ENCODE measurements around the gene WDR27.

The WDR27 gene

DNA sequence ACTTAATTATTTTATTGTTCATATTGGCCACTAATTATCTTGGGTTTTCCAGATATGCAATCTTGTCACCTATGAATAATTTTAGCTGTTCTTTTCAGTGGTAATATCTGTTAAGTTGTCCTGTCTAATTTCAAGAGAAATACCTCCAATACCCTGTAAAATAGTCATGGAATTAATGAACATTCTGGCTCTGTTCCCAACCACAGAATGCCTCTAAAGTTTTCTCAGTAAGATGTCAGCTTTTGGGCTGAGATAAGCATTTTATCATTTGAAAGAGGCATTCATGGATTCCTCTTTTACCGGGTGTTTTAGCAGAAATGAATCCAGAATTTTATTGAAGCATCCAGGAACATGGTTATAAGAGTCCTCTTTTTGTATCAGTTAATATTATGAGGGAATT, 109.3 kb downstream of the WDR27 start:
- DNase-seq (ENCODE audit: low spot score), result no peak

DNA sequence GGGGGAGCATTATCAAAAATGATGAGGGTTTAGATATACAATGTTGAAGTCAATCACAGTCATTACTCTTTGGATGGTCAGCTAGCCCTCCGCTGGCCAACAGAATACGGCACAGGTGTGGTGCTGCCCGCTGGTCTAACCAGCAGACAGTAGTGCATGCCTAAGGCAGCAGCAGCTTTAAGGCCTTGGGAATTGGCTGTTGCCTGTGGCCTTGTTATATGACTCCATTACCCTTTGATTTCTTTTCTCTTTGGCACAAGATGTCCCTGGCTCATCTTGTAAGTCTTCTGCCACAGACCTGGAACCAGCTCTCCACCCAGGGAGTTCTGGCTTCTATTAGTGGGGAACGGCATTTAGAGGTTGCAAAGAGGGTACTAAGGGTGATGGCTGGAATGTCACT, 110.2 kb downstream of the WDR27 start:
- no peak for DNase-seq (ENCODE audit: low spot score)

DNA sequence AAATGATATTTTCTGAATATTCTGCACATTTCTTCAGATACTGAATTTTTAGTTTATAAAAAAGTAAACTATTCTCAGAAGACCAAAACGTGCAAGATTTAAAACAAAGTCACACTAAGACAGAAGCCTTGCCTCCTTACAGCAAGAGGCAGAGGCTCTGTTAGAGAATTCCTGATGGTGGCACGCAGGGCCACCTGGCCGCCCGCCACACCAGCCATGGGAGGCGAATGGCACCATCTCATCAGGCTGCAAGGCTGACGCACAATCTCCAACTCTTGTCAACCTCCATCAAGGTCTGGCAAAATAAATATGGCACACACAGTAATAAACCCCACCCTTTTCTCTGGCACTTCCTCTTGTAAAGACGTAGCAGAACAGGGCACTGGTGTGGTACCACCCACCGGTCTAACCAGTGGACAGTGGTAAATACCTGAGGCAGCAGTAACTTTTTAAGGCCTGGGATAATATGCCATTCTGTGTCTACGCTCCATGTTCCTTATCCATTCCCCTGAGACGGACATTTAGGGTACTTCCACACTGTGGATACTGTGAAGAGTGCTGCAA, 111.4 kb downstream of the WDR27 start:
- DNase-seq (ENCODE audit: low spot score), result no peak

DNA sequence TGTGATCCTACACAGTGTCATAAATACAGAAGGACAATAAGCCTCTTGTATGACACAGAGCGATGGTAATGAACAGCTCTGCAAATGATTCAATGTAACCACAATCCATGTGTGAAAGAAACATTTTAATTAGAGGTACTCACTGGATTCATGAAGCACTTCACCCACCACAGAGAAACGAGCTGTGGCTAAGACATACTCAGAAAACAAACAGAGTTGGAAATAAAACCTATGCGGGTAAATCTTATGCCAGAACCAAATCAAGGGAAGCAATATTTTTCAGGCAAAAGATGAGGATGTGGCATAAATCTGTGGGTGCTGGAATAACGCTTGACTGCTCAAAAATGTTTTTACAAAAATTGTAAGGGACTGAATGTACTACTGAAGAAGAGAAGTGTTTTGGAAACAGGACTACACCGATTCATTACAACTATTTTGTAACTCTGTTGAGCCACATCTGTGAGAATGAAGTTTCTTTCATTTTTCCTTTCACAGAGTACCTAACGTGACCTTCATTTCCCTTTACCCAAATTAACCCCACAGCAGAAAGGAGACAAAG, 112.1 kb downstream of the WDR27 start:
- DNase-seq (ENCODE audit: low spot score), result no peak

DNA sequence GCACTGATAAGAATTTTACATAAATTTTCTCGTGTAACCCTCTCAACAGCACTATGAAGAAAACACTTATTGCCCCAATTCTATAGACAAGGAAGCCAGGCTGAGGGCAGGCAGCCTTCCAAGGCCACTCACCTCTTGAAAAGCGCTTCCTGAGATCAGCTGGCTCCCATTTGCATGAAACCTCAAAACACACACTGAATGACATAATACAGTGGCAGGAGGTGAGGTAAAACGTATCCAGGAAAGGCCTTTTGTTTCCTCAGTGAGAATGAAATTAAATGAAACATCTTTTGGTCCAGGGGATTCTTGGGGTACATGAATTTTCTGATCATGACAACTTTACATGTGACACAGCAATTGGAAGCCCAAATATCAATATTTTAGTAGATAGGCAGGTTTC, 112.5 kb downstream of the WDR27 start:
- no peak for DNase-seq (ENCODE audit: low spot score)

DNA sequence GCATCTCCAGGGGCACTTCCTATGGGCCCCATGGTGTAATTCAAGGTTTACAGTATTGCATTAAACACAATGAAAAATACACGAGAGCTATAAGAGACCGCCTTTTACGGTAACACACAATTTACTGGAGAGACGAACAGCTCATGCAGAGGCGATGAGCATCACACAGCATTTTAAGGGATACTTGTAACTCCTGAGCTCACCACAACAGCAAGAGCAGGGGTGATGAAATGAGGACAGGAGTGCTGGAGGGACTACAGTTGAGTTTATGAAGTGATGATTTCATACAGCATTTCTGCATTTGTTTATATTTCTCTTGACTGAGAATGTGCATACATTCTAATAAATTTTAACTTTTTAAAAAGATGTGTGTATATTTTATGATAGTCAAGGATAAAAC, 113.9 kb downstream of the WDR27 start:
- no peak for DNase-seq (ENCODE audit: low spot score)

DNA sequence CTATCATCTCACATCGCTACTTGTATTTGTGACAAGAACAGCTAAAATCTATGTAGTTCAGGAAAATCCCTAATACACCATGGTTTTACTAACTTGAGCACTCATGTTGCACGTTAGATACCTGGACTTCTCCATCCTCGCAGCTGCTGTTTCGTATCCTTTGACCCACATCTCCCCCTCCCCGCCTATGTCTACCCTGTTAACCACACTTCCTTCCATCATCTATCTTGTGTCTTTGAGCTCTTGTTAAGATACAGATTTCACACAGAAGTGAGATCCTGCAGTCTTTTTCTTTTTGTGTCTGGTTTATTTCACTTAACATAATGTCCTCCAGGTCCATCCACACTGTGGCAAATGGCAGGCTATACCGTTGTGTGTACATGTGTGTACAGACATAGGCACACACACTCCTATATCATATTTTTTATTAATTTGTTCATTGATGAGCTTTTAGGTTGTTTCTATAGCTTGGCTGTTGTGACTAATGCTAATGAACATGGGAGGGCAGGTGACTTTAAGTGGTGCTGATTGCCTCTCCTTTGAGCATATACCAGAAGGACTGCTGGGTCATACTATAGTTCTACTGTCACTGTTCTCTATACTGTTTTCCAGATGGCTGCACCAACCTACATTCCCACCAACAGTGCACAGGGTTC, 117.8 kb downstream of the WDR27 start:
- DNase-seq (ENCODE audit: low spot score), result no peak

DNA sequence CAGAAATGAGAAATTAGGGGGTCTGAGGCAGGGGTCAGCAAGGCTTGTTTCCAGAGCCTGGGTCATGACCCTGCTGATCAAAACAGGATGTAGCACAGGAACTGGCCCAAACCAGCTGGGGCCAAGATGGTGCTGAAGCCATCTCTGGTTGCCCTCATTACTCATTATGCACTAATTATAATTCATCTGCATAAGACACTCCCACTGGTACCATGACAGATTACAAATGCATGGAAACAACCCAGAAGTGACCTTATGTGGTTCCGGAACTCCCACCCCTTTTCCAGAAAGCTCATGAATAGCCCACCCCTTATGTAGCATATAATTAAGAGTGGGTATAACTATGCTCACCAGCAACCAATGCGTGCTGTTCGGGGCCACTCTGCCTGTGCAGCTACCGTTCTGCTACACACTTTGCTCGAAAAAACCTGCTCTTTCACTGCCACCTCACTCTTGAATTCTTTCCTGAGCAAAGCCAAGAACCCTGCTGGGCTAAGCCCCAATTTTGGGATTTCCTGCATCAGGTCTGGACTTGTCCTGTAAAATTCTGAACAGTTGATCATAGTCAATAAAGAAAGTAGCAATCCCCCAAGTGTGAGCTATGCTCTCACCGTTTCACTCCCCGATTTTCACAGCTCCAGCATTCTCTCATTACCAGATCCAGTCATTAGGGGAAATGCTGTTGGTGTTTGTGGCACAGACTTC, 122.3 kb downstream of the WDR27 start:
- no peak for DNase-seq (ENCODE audit: low spot score)

DNA sequence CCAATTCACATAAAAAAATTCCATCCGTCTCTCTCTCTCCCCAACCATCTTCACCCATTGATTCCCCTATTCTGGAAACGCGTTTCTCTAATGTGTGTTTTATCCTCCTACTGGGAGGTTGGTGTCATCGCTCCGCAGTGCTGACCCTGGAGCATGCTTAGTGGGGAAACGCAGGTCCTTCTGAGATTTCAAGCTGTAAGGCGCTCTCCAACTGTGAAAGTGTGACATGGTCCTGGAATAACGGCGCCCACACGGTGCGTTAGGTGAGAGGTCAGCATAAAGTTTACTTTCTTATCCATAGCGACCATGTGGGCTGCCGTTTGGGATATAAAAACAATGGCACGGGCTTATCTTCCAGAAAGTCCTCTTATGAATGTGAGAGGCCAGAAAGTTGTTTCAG, 123.9 kb downstream of the WDR27 start:
- no peak for DNase-seq (ENCODE audit: low spot score)

DNA sequence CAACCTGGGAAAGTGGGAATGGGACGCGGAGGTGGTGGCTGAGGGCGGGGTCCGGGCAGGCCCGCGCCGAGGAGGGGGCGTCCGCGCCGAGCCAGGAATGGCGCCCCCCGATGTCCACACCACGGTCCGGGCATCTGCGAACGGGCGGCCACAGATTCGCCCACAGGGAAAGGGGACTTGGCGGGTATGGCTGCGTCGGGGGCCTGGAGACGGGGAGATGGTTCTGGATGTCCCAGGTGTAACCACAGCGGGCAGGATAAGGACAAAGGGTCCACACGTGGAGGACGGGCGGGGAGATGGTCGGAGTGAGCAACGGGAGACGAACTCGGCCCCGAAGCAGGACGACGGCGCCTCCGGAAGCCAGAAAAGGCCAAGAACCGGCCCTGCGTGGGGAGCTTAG, 124.6 kb downstream of the WDR27 start:
- DNase-seq (ENCODE audit: low spot score), result no peak

DNA sequence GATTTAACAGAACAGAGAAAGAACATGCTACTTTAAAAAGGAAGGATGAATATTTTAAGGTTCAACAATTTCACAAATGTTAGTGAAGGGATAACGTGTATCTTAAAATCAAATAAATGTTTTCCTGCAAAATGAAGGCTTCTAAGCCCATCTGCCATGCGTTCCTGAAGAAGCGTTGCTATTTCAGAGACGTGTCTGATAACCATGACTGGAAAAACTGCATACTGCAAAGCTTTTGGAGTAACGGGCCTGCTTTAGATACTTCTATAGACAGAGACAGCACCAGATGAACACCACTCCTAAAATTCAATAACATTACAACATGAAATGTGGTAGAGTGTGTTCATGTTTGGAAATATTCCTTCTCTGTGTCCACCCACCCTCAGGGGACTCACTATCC, 126.0 kb downstream of the WDR27 start:
- no peak for DNase-seq (ENCODE audit: low spot score)

DNA sequence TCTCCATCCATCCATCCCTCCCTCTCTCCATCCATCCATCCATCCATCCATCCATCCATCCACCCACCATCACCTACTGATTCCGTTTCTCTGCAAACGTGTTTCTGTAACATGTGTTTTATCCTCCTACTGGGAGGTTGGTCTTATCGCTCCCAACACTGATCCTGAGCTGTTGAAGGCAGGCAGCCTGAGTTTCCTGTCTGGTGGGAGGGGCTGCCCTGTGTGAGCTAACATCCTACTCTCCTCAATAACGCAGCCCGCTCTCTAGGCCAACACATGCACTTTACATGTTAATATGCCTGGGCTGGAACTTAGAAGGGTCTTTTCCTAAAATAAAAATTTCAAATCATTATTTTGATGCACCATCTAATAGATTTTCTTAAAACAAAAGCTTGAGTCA, 126.5 kb downstream of the WDR27 start:
- DNase-seq (ENCODE audit: low spot score), result no peak

DNA sequence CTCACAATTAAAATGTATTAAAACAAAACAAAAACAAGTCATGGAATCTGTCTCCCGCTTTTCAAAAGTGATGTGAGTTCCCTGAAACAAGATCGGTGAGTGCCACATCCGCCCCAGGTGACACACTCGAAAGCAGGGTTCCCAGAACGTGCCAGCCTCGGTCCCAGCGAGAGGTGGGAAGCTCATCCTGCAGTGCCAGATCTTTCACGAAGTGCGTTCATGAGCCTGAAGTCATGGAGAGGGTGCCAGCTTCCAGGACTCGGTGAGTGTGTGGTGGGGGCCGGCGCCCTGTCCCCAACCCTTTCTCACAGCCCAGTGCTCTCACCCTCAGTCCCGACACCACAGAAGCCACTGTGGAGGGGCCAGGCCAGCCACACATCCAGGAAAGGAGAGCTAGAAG, 127.4 kb downstream of the WDR27 start:
- no peak for DNase-seq (ENCODE audit: low spot score)

DNA sequence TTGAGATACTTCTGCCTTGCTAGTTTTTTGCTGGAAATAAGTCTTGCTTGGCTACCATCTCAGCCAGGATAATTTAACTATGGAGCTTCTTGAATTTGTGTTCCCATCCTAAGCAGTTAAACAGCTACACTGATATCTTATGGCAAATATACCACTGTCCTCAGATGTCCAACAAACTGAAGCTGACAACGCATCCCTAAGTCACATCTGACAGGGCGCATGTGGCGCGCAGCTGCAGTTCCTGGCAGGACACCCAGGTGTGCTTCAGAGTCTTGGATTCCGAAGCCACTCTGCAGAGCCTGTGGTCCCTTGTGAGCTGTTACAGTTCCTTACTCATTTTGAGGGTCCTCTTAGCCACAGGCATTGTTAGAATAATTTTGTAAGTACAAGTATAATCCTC, 127.9 kb downstream of the WDR27 start:
- no peak for DNase-seq (ENCODE audit: low spot score)

DNA sequence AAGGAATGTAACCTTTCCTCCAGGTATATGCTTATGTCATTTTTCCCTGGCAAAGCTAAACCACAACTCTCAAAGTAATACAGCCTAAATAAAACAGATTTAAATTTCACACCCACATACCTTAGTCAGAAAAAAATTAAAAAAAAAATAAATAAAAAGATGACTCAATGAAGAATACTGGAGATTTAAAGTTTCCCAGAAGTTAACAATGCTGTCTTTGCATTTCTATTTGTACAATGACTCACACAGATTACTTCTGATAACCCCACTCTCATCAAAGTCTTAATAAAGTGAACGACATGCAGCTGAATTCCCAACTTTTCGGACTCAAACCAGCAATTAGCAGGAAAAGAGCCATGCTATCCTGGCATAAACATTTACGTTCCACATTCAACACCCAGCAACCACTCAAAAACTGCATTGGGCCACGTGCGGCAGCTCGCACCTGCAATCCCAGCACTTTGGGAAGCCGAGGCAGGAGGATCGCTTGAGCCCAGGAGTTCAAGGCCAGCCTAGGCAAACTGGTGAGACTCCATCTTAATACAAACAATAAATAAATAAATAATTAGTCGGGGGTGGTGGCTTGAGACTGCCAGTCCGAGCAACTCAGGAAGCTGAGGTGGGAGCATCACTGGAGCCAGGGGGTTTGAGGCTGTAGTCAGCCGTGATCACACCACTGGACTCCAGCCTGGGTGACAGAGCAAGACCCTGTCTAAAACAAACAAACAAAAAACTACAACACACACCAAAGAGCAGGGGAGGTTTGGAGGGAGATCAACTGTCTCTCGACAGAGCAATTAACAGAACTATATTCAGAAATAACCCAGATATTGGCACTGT, 130.5 kb downstream of the WDR27 start:
- DNase-seq (ENCODE audit: low spot score), result no peak

DNA sequence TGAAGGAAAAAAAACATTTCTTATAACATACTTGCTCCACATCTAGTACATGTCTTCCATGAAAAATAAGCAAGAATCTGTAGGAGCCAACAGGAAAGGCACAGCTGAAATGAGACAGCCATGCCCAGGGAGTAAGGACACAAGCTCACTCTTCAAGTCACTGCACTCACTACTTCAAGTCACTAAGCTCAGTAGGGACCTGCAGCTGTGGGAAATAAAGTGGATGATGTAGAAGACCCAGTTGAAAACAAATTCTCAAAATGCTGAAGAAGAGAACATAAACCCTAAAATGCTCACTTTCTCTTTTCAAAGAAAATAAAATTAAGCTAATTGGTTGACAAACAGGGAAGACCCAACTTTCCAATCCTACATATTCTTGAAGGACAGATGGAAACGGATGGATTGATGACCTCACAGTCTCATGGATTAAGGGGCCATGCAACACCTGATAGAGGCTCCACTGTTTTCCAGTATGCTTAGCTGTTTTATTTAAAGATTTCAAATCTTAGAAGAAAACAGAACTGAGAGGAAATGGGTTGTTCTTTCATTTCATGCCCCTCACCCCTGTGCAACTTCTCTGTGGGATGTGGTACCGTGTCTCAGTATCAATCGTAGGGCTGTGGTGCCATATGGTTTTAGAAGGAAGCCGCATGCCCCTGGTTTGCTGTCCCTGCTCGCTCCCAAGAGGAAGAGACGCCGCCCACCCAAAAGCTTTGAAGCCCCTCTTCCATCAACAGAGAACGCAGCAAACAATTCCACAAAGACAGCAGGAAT, 133.3 kb downstream of the WDR27 start:
- no peak for DNase-seq (ENCODE audit: low spot score)

DNA sequence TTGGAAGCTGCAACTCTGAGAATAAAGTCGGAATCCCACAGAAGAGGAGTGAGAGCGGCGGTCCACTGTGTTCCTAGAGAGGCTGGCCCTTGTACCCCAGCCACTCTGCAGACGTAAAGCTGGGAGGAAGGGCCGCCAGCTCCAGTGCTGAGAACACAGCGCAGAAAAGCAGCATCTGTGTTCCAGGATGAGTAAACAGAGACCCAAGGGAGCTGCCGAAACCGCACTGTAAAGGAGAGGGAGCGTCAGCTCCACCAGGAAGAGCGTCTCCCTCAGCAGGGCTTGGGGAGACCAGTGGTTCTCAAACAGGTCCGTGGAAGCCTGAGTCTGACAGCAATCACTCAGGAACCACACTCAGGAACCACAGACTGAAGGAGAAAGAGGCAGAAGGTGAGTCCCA, 134.0 kb downstream of the WDR27 start:
- no peak for DNase-seq (ENCODE audit: low spot score)

DNA sequence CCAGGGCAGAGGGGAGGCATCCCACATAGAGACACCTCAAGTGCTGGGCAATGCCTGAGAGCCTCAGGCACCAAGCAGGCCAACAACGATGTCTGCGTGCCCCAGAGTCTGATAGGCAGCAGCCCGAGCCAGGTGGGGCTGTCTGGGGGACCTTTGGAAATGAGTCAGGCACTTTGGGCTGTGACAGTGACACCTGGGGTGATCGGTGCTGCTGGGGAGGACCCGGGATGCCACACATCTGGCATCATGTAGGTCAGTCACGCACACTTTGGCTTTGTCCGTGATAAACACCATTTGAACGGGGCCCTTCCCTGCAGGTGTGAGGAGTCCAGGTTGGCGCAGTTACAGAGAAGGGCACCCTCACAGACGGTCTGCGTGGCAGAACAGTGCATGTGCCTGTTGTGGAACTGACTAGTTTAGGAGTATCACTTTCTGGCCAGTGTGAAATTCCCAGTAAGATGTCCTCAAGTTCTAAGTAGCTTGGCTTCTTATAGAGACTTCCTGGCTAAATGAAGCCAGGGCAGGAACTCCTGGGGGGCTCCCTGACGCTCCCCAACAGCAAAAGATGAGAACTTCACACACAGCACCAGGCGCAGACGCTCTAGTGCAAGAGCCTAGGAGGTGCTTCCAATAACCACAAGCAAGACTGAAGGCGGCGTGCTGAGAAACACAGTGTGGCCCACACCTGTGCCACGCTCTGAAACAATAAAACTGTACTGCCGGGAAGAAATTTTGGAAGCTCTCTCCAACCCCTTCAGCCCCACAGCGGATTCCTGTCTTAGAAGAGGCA, 134.7 kb downstream of the WDR27 start:
- DNase-seq (ENCODE audit: low spot score), result no peak

DNA sequence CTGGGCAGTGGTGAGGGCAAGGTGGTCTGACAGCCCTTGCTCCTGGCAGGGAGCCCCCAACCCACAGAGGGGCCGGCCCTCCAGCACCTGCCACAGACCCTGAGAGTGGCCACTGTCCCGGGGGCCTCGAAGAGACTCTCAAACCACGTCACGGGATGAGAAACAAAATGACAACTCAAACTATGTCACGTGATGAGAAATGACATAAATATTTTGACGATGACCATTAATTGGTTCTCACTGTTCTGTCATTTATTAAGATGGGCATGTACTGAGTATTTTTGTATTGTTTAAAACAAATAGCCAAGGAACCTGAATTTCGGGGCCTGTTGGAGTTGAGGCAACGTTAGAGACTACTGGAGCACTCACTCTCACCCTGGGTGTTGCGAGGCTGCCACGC, 135.5 kb downstream of the WDR27 start:
- no peak for DNase-seq (ENCODE audit: low spot score)

DNA sequence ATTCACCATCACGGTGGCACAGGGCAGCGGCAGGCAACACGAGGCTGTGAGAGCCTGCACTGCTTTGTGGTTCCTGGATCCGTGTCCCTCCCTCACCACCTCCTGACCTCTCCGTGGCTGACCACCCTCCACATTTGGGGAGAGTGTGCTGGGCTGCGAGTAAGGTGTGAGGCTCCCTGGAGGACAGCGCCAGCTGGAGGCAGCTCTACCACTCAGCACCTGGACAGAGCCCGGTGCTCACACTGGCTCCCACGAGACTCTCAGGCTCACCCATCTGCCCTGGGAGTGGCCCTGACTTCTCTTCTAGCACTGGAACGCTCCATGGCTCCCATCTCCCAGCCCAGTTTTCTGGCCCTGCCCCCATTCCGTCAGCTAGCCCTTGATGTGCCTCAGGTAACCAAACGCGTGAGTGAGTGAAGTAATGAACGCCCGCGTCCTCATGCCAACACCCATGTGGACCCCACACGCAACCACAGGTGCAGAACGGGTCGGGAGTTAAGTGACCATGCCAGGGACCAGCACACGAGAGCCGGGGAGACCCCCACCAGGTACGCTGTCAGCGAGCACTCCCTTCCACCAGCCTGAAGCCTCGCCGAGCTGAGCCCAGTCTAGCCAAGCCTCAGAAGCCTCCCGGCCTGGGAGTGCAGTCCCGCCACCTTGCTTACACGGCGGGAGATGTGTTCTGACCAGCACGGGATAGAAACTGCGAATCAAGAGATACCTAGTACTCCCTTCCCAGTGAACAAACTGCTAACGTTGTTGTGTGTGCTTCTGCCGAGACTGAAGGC, 137.2 kb downstream of the WDR27 start:
- no peak for DNase-seq (ENCODE audit: low spot score)

All from iPS-NIHi11 (cell line).